Measurements from ENCODE around the gene QRSL1. TPM values are rescaled to one million over a fixed set of nuclear protein-coding genes. Genes with fewer than 3 reads are reported as not detected.
"Not testable (repeated sequence)": the region's sequence is repeated elsewhere in the genome, so short reads cannot be mapped to it uniquely, and the experiment has no call there.

Gene QRSL1
- total RNA-seq, 4 donors from 2014 or later: 6.8 to 8.0 (median 8.0) TPM

DNA sequence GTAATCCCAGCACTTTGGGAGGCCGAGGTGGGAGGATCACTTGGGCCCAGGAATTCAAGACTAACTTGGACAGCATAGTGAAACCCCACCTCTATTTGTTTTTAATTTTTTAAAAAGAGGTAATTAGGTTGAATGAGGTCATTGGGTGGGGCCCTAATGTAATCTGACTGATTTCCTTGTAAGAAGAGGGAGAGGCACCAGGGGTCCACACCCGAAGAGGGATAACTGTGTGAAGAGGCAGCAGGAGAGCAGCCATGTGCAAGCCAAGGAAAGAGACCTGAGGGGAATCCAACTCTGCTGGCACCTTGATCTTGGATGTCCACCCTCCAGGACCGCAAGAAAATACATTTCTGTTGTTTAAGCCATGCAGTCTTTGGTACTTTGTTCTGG lies 63.4 kb downstream of the QRSL1 start:
- TF ChIP-seq, protein P1, sequence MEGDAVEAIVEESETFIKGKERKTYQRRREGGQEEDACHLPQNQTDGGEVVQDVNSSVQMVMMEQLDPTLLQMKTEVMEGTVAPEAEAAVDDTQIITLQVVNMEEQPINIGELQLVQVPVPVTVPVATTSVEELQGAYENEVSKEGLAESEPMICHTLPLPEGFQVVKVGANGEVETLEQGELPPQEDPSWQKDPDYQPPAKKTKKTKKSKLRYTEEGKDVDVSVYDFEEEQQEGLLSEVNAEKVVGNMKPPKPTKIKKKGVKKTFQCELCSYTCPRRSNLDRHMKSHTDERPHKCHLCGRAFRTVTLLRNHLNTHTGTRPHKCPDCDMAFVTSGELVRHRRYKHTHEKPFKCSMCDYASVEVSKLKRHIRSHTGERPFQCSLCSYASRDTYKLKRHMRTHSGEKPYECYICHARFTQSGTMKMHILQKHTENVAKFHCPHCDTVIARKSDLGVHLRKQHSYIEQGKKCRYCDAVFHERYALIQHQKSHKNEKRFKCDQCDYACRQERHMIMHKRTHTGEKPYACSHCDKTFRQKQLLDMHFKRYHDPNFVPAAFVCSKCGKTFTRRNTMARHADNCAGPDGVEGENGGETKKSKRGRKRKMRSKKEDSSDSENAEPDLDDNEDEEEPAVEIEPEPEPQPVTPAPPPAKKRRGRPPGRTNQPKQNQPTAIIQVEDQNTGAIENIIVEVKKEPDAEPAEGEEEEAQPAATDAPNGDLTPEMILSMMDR (IDR thresholded peaks at IDR 0.05): no peak
- DNase-seq (ENCODE audit: low spot score) (no peak), ATAC-seq (ENCODE audit: low FRiP score) (no peak)

DNA sequence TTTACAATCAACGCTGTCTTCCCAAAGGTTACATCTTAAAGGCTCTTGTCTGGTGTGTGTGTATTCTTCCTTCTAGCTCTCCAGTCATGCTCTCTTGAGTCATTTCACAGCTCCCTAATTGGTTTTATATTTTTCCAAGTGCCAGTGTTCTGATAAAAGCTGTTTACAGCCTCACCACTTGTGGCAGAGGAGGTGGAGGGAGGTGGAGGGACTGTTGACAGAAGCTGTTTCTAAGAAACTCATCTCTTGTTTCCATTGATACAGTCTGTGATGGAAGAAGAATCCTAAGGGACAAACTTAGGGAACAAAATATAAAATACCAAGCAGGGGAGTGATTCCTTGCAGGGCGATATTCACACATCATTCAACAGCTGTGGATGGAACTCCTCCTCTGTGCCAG lies 64.0 kb downstream of the QRSL1 start:
- ATAC-seq (ENCODE audit: low FRiP score) (no peak), DNase-seq (ENCODE audit: low spot score) (no peak)
- TF ChIP-seq, protein P1 (IDR thresholded peaks at IDR 0.05): no peak

DNA sequence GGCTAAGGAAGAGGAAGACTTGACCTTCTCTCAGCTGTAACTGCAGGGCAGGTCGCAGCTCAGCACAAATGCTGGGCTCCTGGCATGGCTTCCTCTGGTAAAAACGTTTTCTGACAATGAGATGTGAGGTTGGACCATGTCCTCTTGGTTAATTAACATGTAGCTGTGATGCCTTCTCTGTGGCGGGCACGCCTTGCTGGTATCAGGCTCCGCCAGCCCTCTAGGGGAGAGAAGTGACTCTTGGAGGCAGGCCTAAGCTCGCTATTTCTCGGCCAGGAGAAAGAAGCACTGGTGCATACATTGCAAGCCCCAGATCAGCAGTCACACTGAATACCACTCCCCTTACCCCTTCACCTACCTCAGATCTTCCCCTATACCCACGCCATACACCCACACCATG lies 65.0 kb downstream of the QRSL1 start:
- ATAC-seq (ENCODE audit: low FRiP score) (no peak), DNase-seq (ENCODE audit: low spot score) (no peak)
- TF ChIP-seq, protein P1 (IDR thresholded peaks at IDR 0.05): no peak

DNA sequence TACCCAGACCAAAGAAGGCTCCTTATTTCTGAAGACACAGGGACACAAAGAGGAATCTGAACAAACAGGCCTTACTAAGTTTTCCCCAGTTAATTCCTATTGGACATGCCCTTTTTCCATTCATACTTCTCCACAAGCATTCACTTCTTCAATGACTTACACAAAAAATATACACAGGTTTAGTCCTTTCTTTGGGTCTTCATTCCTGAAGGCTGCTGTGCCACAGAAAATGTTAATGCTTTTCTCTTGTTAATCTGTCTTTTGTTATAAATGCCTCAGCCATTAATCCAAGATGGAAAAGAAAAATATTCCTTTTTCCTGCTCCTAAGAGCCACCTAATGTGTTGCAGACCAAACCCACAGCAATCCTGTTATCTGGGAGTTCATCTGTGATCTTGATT lies 71.2 kb downstream of the QRSL1 start:
- TF ChIP-seq, protein P1 (IDR thresholded peaks at IDR 0.05): no peak
- no peak for DNase-seq (ENCODE audit: low spot score)
- no peak for ATAC-seq (ENCODE audit: low FRiP score)

DNA sequence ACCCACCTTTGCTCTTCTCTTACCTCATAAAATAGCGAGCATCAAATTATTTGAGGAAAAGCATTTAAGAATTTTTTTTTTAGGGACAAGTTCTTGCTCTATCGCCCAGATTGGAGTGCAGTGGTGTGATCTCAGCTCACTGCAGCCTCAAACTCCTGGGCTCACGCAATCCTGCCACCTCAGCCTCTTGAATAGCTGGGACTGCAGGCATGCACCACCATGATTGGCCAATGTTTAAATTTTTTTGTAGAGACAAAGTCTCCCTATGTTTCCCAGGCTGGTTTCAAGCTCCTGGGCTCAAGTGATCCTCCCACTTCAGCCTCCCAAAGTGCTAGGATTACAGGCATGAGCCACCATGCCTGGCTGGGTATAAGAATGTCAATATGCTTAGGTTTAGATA lies 71.8 kb downstream of the QRSL1 start:
- DNase-seq (ENCODE audit: low spot score); ATAC-seq (ENCODE audit: low FRiP score): not testable (repeated sequence)

DNA sequence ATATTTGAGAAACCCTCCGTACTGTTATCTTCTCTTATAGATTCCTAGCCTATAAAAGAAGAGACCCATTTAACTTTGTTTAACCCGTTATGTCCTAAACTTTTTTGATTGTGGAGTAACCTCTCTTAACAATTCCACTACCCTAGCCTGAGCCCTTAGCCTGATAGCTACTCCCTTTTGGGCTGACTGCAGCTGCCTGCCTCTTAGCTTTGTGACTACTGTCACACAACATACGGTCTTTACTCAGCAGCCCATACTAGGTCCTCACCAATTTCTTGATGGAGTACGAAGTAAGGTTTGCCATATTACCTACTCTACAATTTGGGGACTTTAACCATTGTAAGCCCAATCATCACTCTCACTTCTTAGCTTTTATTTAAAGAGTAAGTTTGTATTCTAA lies 72.7 kb downstream of the QRSL1 start:
- TF ChIP-seq, protein P1 (IDR thresholded peaks at IDR 0.05): no peak
- ATAC-seq (ENCODE audit: low FRiP score) (no peak), DNase-seq (ENCODE audit: low spot score) (no peak)

DNA sequence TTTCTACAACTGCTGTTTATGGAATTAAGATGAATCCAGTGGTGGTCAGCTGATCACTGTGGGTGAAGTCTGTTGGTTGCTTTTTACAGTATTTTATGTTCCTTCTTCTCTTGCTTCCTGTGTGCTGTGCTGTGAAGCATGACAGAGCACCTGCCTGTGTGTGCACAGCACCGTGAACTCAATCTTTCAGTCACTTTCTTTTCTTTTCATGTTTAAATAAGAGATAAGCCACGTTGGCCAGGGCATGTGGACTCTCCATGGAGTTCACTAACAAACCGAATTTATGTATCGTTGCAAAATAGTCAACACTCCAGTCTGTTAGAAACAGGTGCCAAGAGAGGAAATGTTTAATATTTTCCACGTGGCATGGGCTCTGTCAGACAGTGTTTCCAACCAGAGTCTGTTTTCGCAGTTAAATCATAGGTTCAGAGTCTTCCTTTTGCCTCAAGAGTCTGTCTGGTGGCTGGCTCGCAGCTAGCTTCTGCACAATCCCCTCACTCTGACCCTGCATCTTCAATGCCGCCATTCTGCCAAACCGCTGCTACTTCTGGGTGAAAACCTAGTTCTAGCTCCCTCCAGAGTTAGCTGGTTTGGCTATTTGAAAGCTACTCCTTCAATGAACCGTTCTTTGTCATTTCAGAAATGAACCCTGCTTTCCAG lies 73.2 kb downstream of the QRSL1 start:
- no peak for DNase-seq (ENCODE audit: low spot score)
- ATAC-seq (ENCODE audit: low FRiP score): no peak
- TF ChIP-seq, protein P1 (IDR thresholded peaks at IDR 0.05): no peak

Measured in omental fat pad (tissue), 4 donors.